ENCODE data around the gene AK5. TPM values are rescaled to one million over a fixed set of nuclear protein-coding genes. Genes with fewer than 3 reads are reported as not detected.

AK5 gene
- total and polyA plus RNA-seq, 2 of the 4 experiments (the other 2 are of a cell fraction) = 22.5 to 25.8 TPM

DNA sequence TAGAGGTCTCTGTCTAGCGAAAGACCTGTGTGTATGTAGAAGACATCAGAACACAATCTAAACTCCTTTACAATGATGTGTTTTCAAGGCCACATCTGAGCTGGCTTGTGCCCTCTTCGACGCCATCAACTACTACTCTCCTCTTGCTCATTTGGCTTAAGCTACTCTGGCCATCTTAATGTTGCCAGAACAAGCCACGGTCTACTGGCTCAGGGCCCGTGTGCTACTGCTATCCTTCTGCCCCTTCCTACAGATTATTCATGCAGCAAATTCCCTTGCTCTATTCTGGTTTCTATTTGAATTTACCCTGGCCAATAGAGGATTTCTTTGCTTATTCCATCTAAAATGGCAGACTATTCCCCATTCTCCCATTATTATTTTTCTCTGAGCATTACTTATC lies 278.9 kb downstream of the AK5 start:
- intact Hi-C loops (cut with micrococcal nuclease) = no loop called here
- Histone ChIP-seq H4K8ac (ENCODE audit: low read depth in 2 of 2, low read length in 2 of 2) (no peak overlapping the region), H2BK5ac (ENCODE audit: low read depth, low read length, poor library complexity, severe bottlenecking) (no peak overlapping the region), H2BK15ac (ENCODE audit: low read depth, low read length) (no peak overlapping the region), H3K4me2 (ENCODE audit: low read depth, low read length) (no peak overlapping the region), H3K4ac (ENCODE audit: low read depth, low read length) (no peak overlapping the region), H2BK120ac (ENCODE audit: low read depth, low read length) (no peak overlapping the region), H2AFZ (replicated peaks; ENCODE audit: low read length, poor library complexity) (no peak overlapping the region), H3K9me1 (ENCODE audit: insufficient read depth, low read length) (peaks cover 14% of the 10 kb centered on the region), H3K9me3 (ENCODE audit: control insufficient read depth, insufficient read depth, low read length) (no peaks in the 10 kb centered on the region), H3K14ac (replicated peaks; ENCODE audit: low read depth, low read length) (no peak overlapping the region), H4K91ac (ENCODE audit: insufficient read depth, low read depth, low read length) (no peak overlapping the region), H3K36me3 (ENCODE audit: control insufficient read depth, insufficient read depth, low read length) (peaks cover 20% of the 10 kb centered on the region), H2BK20ac (ENCODE audit: low read depth, low read length) (no peak overlapping the region), H3K4me3 (ENCODE audit: insufficient read depth, low read depth, low read length) (no peak overlapping the region), H3K23ac (ENCODE audit: low read depth, low read length) (no peak overlapping the region), H3K4me1 (ENCODE audit: control insufficient read depth, insufficient read depth, low read length) (peaks cover 8% of the 10 kb centered on the region), H4K5ac (ENCODE audit: low read depth, low read length) (no peak overlapping the region), H2AK9ac (replicated peaks; ENCODE audit: low read depth, low read length, poor library complexity) (no peak overlapping the region), H3K9ac (ENCODE audit: low read depth, low read length) (no peak overlapping the region), H3K27me3 (ENCODE audit: control insufficient read depth, insufficient read depth, low read length) (no peaks in the 10 kb centered on the region), H3K56ac (ENCODE audit: extremely low read depth, insufficient read depth, low read length) (no peak overlapping the region), H2AK5ac (ENCODE audit: low read depth, low read length) (no peak overlapping the region), H3K27ac (ENCODE audit: insufficient read depth, low read length) (no peak overlapping the region), H3K79me1 (ENCODE audit: low read depth in 1 of 2, low read length in 2 of 2) (peaks cover 3 to 21% of the 10 kb centered on the region in 2 experiments; a peak in 3 of 4 replicates), H3K18ac (ENCODE audit: low read depth, low read length) (no peak overlapping the region), H4K20me1 (ENCODE audit: insufficient read depth, low read length) (no peaks in the 10 kb centered on the region)
- 100% methylated on average over 2 of the region's 5 CpGs; no CpG with 5 or more reads in 1 of the 2 experiments for WGBS, 2 experiments (ENCODE audit: extremely low coverage in 2 of 2, insufficient read length in 1 of 2)
- no TSS peak for BruUV-seq (replicated peaks)
- TF ChIP-seq NFE2L2 (IDR thresholded peaks at IDR 0.05; ENCODE audit: low read depth, low read length) (no peak), FOS (IDR thresholded peaks at IDR 0.05; ENCODE audit: low read depth, low read length) (no peak), CHD1 (IDR thresholded peaks at IDR 0.05; ENCODE audit: low read depth, low read length) (no peak)
- DNase-seq (no peak), ATAC-seq (ENCODE audit: low read depth) (no peak)
- POLR2A ChIA-PET (ENCODE audit: unreplicated experiment) = interaction anchor here (0.5 kb wide), 2 partner anchors 222 to 424 kb away, joined by 3 to 6 read pairs; no protein-coding TSS in a partner anchor
- dilution Hi-C loops (cut with HindIII; ENCODE audit: low sequenced_read_pairs, unreplicated experiment) = no loop called here
- in situ Hi-C loops (cut with MboI; ENCODE audit: low sequenced_read_pairs) = no loop called here
- CTCF ChIA-PET = no interaction called here
